ENCODE measurements around the gene CRB2.

Gene CRB2

GRCh38 chr9:123422635-123423310, 66.8 kb downstream of the CRB2 start:
- no peak for DNase-seq

DNA sequence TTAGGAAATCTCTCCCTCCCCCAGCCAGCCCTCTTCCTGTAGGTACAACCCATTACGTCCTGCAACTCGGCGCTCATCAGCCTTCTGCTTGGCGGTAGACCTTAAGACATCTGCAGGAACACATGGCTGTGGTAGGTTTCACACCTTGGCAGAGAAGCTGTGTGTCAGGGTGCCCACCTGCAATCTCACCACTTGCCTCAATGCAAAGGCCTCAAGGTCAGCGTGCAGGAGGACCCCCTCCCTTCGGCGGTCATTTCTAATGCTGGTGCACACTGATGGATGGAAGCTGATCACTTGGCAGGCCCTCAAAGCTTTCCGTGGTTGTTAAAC, 67.3 kb downstream of the CRB2 start:
- DNase-seq = no peak

GRCh38 chr9:123424131-123424530, 68.1 kb downstream of the CRB2 start:
- no peak for DNase-seq

GRCh38 chr9:123424552-123425225, 68.7 kb downstream of the CRB2 start:
- DNase-seq = no peak

- DNase-seq = no peak
These were observed 69.3 kb downstream of the CRB2 start for GRCh38 chr9:123425261-123425821.

GRCh38 chr9:123425836-123426365, 69.9 kb downstream of the CRB2 start:
- DNase-seq = no peak

DNA sequence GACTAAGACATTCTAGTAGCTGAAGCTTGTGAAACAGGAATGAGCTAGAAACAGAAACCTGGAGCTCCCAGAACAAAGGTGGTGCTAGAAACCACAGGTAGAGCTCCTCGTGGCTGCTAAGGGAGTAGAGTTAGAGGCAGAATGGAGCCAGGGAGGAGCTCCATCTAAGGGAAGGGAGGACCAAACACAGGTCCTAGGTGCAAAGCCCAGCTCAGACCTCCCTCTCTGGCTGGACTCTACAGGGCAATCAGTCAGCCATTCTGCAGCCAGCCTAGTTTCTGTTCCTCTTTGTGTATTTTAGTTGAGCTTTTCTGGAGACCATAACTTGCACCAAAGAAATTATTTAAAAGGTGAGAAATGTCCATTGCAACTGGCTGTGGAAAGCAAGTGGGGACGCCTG, 70.4 kb downstream of the CRB2 start:
- no peak for DNase-seq
